PFSK-1 (cell line): ENCODE measurements around the gene RBSN.

Experiments used
- FOXP2 ChIP-seq: optimal IDR thresholded peaks from 2 replicates; pipeline ENCODE3; 2011; ENCODE audit warnings: borderline replicate concordance, control low read depth, inconsistent platforms; ENCODE audit not compliant: insufficient read depth; ENCODE audit errors: extremely low read length, extremely low read depth
- POLR2AphosphoS5 ChIP-seq: IDR thresholded peaks from 2 replicates; pipeline ENCODE4 v1.6.1; 2012; ENCODE audit warnings: low read depth, mild to moderate bottlenecking, control low read depth, low read length, moderate library complexity
- SIN3A ChIP-seq: IDR thresholded peaks from 2 replicates; pipeline ENCODE4 v1.6.1; 2012; ENCODE audit warnings: mild to moderate bottlenecking, low read length, moderate library complexity, borderline replicate concordance; ENCODE audit not compliant: insufficient read depth
- TAF1 ChIP-seq: IDR thresholded peaks from 2 replicates; pipeline ENCODE4 v1.6.1; 2012; ENCODE audit warnings: low read length, control low read depth, borderline replicate concordance; ENCODE audit not compliant: insufficient read depth
- TF ChIP-seq, protein P1 (sequence below), 2 experiments: IDR thresholded peaks; 2 replicates each; pipeline versions ENCODE4 v1.6.1 to v1.8.0; 2011 to 2012; ENCODE audit warnings: low read depth in 2 of 2, low read length in 2 of 2, control low read depth in 1 of 2, inconsistent platforms in 1 of 2, mild to moderate bottlenecking in 1 of 2, moderate library complexity in 1 of 2; ENCODE audit not compliant: insufficient read depth in 1 of 2

The RBSN gene

GRCh38 chr3:15086263-15086662, 12.7 kb downstream of the RBSN start:
- TF ChIP-seq TAF1 = no peak

- TF ChIP-seq TAF1 = no peak
These were observed 15.7 kb downstream of the RBSN start for GRCh38 chr3:15083252-15083651.

GRCh38 chr3:15081960-15082664, 16.8 kb downstream of the RBSN start:
- TF ChIP-seq FOXP2 = no peak
- no peak for TF ChIP-seq TAF1
- TF ChIP-seq POLR2AphosphoS5 = no peak
- TF ChIP-seq SIN3A = no peak

DNA sequence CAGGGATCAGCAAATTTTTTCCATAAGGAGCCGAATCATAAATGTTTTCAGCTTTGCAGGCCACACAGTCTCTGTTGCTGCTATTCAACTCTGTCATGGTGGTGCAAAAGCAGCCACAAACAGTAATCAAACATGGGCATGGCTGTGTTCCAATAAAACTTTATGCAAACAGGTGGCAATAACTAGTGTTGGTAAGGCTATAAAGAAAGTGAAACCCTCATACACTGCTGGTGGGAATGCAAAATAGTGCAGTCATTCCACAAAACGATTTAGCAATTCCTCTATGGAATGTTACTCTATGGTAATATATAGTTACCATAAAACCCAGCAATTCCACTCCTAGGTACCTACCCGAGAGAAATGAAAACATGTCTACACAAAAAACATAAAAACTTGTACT, 19.9 kb downstream of the RBSN start:
- TF ChIP-seq POLR2AphosphoS5 (no peak), TAF1 (no peak), SIN3A (no peak), FOXP2 (no peak)
- TF ChIP-seq, protein P1, sequence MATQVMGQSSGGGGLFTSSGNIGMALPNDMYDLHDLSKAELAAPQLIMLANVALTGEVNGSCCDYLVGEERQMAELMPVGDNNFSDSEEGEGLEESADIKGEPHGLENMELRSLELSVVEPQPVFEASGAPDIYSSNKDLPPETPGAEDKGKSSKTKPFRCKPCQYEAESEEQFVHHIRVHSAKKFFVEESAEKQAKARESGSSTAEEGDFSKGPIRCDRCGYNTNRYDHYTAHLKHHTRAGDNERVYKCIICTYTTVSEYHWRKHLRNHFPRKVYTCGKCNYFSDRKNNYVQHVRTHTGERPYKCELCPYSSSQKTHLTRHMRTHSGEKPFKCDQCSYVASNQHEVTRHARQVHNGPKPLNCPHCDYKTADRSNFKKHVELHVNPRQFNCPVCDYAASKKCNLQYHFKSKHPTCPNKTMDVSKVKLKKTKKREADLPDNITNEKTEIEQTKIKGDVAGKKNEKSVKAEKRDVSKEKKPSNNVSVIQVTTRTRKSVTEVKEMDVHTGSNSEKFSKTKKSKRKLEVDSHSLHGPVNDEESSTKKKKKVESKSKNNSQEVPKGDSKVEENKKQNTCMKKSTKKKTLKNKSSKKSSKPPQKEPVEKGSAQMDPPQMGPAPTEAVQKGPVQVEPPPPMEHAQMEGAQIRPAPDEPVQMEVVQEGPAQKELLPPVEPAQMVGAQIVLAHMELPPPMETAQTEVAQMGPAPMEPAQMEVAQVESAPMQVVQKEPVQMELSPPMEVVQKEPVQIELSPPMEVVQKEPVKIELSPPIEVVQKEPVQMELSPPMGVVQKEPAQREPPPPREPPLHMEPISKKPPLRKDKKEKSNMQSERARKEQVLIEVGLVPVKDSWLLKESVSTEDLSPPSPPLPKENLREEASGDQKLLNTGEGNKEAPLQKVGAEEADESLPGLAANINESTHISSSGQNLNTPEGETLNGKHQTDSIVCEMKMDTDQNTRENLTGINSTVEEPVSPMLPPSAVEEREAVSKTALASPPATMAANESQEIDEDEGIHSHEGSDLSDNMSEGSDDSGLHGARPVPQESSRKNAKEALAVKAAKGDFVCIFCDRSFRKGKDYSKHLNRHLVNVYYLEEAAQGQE (IDR thresholded peaks at IDR 0.05; ENCODE audit: insufficient read depth in 1 of 2, low read depth in 2 of 2, low read length in 2 of 2) = no peak

DNA sequence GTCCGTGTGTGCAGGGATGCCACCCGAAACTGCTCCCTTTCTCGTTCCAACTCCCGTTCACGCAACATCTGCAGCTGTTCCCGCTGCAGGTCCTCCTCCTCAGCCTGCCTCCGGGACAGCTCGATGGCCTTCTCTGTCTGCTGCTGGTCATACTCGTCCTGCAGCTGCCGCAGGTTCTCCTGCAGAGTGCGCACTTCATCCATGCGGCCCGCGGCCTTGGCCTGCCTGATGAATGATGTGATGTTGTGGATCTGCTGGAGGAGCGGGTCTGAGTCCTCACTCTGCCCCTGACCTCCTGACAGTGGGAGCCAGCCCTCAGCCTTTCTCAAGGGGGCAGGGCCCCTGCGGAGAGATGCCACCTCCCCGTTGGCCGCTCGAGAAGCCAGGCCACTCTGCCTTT, 24.4 kb downstream of the RBSN start:
- no peak for TF ChIP-seq FOXP2
- no peak for TF ChIP-seq POLR2AphosphoS5
- TF ChIP-seq SIN3A = no peak
- TF ChIP-seq TAF1 = no peak
- TF ChIP-seq, protein P1 (IDR thresholded peaks at IDR 0.05; ENCODE audit: insufficient read depth in 1 of 2, low read depth in 2 of 2, low read length in 2 of 2) = no peak

GRCh38 chr3:15071699-15072098, 27.2 kb downstream of the RBSN start:
- TF ChIP-seq FOXP2 = no peak
- no peak for TF ChIP-seq POLR2AphosphoS5
- TF ChIP-seq, protein P1 (IDR thresholded peaks at IDR 0.05; ENCODE audit: insufficient read depth in 1 of 2, low read depth in 2 of 2, low read length in 2 of 2) = no peak

- TF ChIP-seq, protein P1 (IDR thresholded peaks at IDR 0.05; ENCODE audit: insufficient read depth in 1 of 2, low read depth in 2 of 2, low read length in 2 of 2) = no peak
These were observed 29.5 kb downstream of the RBSN start for GRCh38 chr3:15069441-15069840.
